ENCODE results near the gene RGS5. TPM values are rescaled to one million over a fixed set of nuclear protein-coding genes. Genes with fewer than 3 reads are reported as not detected.
A peak's percentile ranks its signal among the peaks of the same experiment; 100 is the strongest.

RGS5 gene
- total and polyA plus RNA-seq, 9 donors = 22.5 to 44.2 (median 34.7) TPM

- WGBS (ENCODE audit: insufficient coverage) = 67% methylated on average over 1 of the region's 2 CpGs
- no peaks in the 10 kb centered on the region for H3K36me3 ChIP-seq (ENCODE audit: control insufficient read depth, insufficient read depth, low read length)
- DNase-seq = no peak
- H3K27me3 ChIP-seq (ENCODE audit: control insufficient read depth, insufficient read depth, low read length) = no peaks in the 10 kb centered on the region
- H3K4me1 ChIP-seq (ENCODE audit: control insufficient read depth, insufficient read depth, low read length) = no peaks in the 10 kb centered on the region
- H3K9me3 ChIP-seq (replicated peaks; ENCODE audit: control insufficient read depth, low read depth, low read length) = no peaks in the 10 kb centered on the region
- no peak overlapping the region for H3K4me3 ChIP-seq (ENCODE audit: low read length)
- H3K27ac ChIP-seq (ENCODE audit: low read length) = no peak overlapping the region
Observed at GRCh38 chr1:163161337-163161736, 41.4 kb downstream of the RGS5 start.

- Histone ChIP-seq H3K27ac (ENCODE audit: low read length) (no peak overlapping the region), H3K4me3 (ENCODE audit: low read length) (no peak overlapping the region), H3K4me1 (ENCODE audit: control insufficient read depth, insufficient read depth, low read length) (no peaks in the 10 kb centered on the region), H3K9me3 (replicated peaks; ENCODE audit: control insufficient read depth, low read depth, low read length) (no peaks in the 10 kb centered on the region), H3K27me3 (ENCODE audit: control insufficient read depth, insufficient read depth, low read length) (no peaks in the 10 kb centered on the region), H3K36me3 (ENCODE audit: control insufficient read depth, insufficient read depth, low read length) (no peaks in the 10 kb centered on the region)
- WGBS (ENCODE audit: insufficient coverage) = 59% methylated on average over 4 of the region's 5 CpGs
- no peak for DNase-seq
Observed at GRCh38 chr1:163155606-163156005, 47.1 kb downstream of the RGS5 start.

- Histone ChIP-seq H3K9me3 (replicated peaks; ENCODE audit: control insufficient read depth, low read depth, low read length) (no peaks in the 10 kb centered on the region), H3K27me3 (ENCODE audit: control insufficient read depth, insufficient read depth, low read length) (no peaks in the 10 kb centered on the region), H3K36me3 (ENCODE audit: control insufficient read depth, insufficient read depth, low read length) (no peaks in the 10 kb centered on the region), H3K4me1 (ENCODE audit: control insufficient read depth, insufficient read depth, low read length) (no peaks in the 10 kb centered on the region), H3K4me3 (ENCODE audit: low read length) (no peak overlapping the region), H3K27ac (ENCODE audit: low read length) (no peak overlapping the region)
- no peak for DNase-seq
- WGBS (ENCODE audit: insufficient coverage) = 37% methylated on average over 2 of the region's 2 CpGs
Observed at GRCh38 chr1:163148911-163149310, 53.8 kb downstream of the RGS5 start.

- Histone ChIP-seq H3K4me1 (ENCODE audit: control insufficient read depth, insufficient read depth, low read length) (no peaks in the 10 kb centered on the region), H3K9me3 (replicated peaks; ENCODE audit: control insufficient read depth, low read depth, low read length) (no peaks in the 10 kb centered on the region), H3K27me3 (ENCODE audit: control insufficient read depth, insufficient read depth, low read length) (no peaks in the 10 kb centered on the region), H3K36me3 (ENCODE audit: control insufficient read depth, insufficient read depth, low read length) (no peaks in the 10 kb centered on the region), H3K27ac (ENCODE audit: low read length) (no peak overlapping the region), H3K4me3 (ENCODE audit: low read length) (no peak overlapping the region)
- WGBS (ENCODE audit: insufficient coverage) = 86% methylated on average over 3 of the region's 3 CpGs
- no peak for DNase-seq
Observed at GRCh38 chr1:163147019-163147418, 55.7 kb downstream of the RGS5 start.

- H3K36me3 ChIP-seq (ENCODE audit: control insufficient read depth, insufficient read depth, low read length) = no peaks in the 10 kb centered on the region
- WGBS (ENCODE audit: insufficient coverage) = no CpG with 5 or more reads among the region's 1 CpG
- no peaks in the 10 kb centered on the region for H3K27me3 ChIP-seq (ENCODE audit: control insufficient read depth, insufficient read depth, low read length)
- no peak overlapping the region for H3K4me3 ChIP-seq (ENCODE audit: low read length)
- no peak for DNase-seq
- no peaks in the 10 kb centered on the region for H3K9me3 ChIP-seq (replicated peaks; ENCODE audit: control insufficient read depth, low read depth, low read length)
- no peak overlapping the region for H3K27ac ChIP-seq (ENCODE audit: low read length)
- H3K4me1 ChIP-seq (ENCODE audit: control insufficient read depth, insufficient read depth, low read length) = no peaks in the 10 kb centered on the region
Observed at GRCh38 chr1:163145435-163145834, 57.3 kb downstream of the RGS5 start.

GRCh38 chr1:163144418-163144817 is 58.3 kb downstream of the RGS5 start:
- Histone ChIP-seq H3K9me3 (replicated peaks; ENCODE audit: control insufficient read depth, low read depth, low read length) (no peaks in the 10 kb centered on the region), H3K36me3 (ENCODE audit: control insufficient read depth, insufficient read depth, low read length) (no peaks in the 10 kb centered on the region), H3K27ac (ENCODE audit: low read length) (no peak overlapping the region), H3K4me3 (ENCODE audit: low read length) (no peak overlapping the region), H3K4me1 (ENCODE audit: control insufficient read depth, insufficient read depth, low read length) (no peaks in the 10 kb centered on the region), H3K27me3 (ENCODE audit: control insufficient read depth, insufficient read depth, low read length) (no peaks in the 10 kb centered on the region)
- no CpG with 5 or more reads among the region's 3 CpGs for WGBS (ENCODE audit: insufficient coverage)
- peak; percentile 25 for DNase-seq

- Histone ChIP-seq H3K27ac (ENCODE audit: low read length) (no peak overlapping the region), H3K4me3 (ENCODE audit: low read length) (no peak overlapping the region), H3K4me1 (ENCODE audit: control insufficient read depth, insufficient read depth, low read length) (no peaks in the 10 kb centered on the region), H3K27me3 (ENCODE audit: control insufficient read depth, insufficient read depth, low read length) (no peaks in the 10 kb centered on the region), H3K9me3 (replicated peaks; ENCODE audit: control insufficient read depth, low read depth, low read length) (no peaks in the 10 kb centered on the region), H3K36me3 (ENCODE audit: control insufficient read depth, insufficient read depth, low read length) (no peaks in the 10 kb centered on the region)
- no CpG with 5 or more reads among the region's 2 CpGs for whole genome bisulfite sequencing (ENCODE audit: insufficient coverage)
- DNase-seq = no peak
Observed at GRCh38 chr1:163142152-163142551, 60.6 kb downstream of the RGS5 start.

GRCh38 chr1:163141556-163141955 is 61.2 kb downstream of the RGS5 start:
- no peaks in the 10 kb centered on the region for H3K9me3 ChIP-seq (replicated peaks; ENCODE audit: control insufficient read depth, low read depth, low read length)
- no peak for DNase-seq
- H3K27ac ChIP-seq (ENCODE audit: low read length) = no peak overlapping the region
- no peaks in the 10 kb centered on the region for H3K4me1 ChIP-seq (ENCODE audit: control insufficient read depth, insufficient read depth, low read length)
- no peaks in the 10 kb centered on the region for H3K36me3 ChIP-seq (ENCODE audit: control insufficient read depth, insufficient read depth, low read length)
- H3K27me3 ChIP-seq (ENCODE audit: control insufficient read depth, insufficient read depth, low read length) = no peaks in the 10 kb centered on the region
- H3K4me3 ChIP-seq (ENCODE audit: low read length) = no peak overlapping the region
- no CpG with 5 or more reads among the region's 1 CpG for WGBS (ENCODE audit: insufficient coverage)

GRCh38 chr1:163137556-163138265 is 65.0 kb downstream of the RGS5 start:
- 71% methylated on average over 2 of the region's 3 CpGs for WGBS (ENCODE audit: insufficient coverage)
- no peaks in the 10 kb centered on the region for H3K27me3 ChIP-seq (ENCODE audit: control insufficient read depth, insufficient read depth, low read length)

GRCh38 chr1:163131981-163132380 is 70.7 kb downstream of the RGS5 start:
- Histone ChIP-seq H3K4me3 (ENCODE audit: low read length) (no peak overlapping the region), H3K36me3 (ENCODE audit: control insufficient read depth, insufficient read depth, low read length) (no peaks in the 10 kb centered on the region), H3K27me3 (ENCODE audit: control insufficient read depth, insufficient read depth, low read length) (no peaks in the 10 kb centered on the region), H3K4me1 (ENCODE audit: control insufficient read depth, insufficient read depth, low read length) (no peaks in the 10 kb centered on the region), H3K27ac (ENCODE audit: low read length) (no peak overlapping the region), H3K9me3 (replicated peaks; ENCODE audit: control insufficient read depth, low read depth, low read length) (no peaks in the 10 kb centered on the region)
- 84% methylated on average over 2 of the region's 2 CpGs for WGBS (ENCODE audit: insufficient coverage)
- DNase-seq = no peak

More at GRCh38 chr1:163137556-163138265, 65.0 kb downstream of the RGS5 start:
- Histone ChIP-seq H3K4me1 (ENCODE audit: control insufficient read depth, insufficient read depth, low read length) (no peaks in the 10 kb centered on the region), H3K36me3 (ENCODE audit: control insufficient read depth, insufficient read depth, low read length) (no peaks in the 10 kb centered on the region), H3K9me3 (replicated peaks; ENCODE audit: control insufficient read depth, low read depth, low read length) (no peaks in the 10 kb centered on the region), H3K27ac (ENCODE audit: low read length) (no peak overlapping the region), H3K4me3 (ENCODE audit: low read length) (no peak overlapping the region)
- DNase-seq = no peak
